Stimulated activated effector memory CD8-positive, alpha-beta T cell treated with anti-CD3 and anti-CD28 coated beads, Interleukin-12 subunit alpha, Interleukin-12 subunit beta, amount 100 ng/mL, for 72 hours (primary cell): ENCODE results near the gene MEGF11.

Experiments
- ATAC-seq: fragments of 150-1000 bp; cut with Tn5 transposase; 2 replicates; pipeline ENCODE4 v1.10.0; 2021
- DNase-seq, 2 donors: peaks; one replicate each; pipeline ENCODE4 v3.0.0; 2021 to 2022; ENCODE audit warnings: low spot score in 2 of 2
- H3K27ac Mint-ChIP-seq: one replicate; pipeline ENCODE4 v1.8.0; 2022; ENCODE audit warnings: mild to moderate bottlenecking, mixed read lengths
- H3K36me3 Mint-ChIP-seq: one replicate; pipeline ENCODE4 v1.8.0; 2022; ENCODE audit warnings: mild to moderate bottlenecking, mixed read lengths
- H3K4me1 Mint-ChIP-seq: one replicate; pipeline ENCODE4 v1.8.0; 2022; ENCODE audit warnings: mixed read lengths
- H3K4me3 Mint-ChIP-seq: one replicate; pipeline ENCODE4 v1.8.0; 2022; ENCODE audit warnings: mild to moderate bottlenecking, mixed read lengths
- H3K9me3 Mint-ChIP-seq: one replicate; pipeline ENCODE4 v1.8.0; 2022; ENCODE audit warnings: mixed read lengths

Gene MEGF11

GRCh38 chr15:65856821-65857455, 396.6 kb downstream of the MEGF11 start:
- H3K4me1 Mint-ChIP-seq = peaks cover 22% of the 10 kb centered on the region
- peak; percentile 71 to 84 for DNase-seq
- H3K4me3 Mint-ChIP-seq = no peak overlapping the region
- ATAC-seq = peak; percentile 65
- H3K36me3 Mint-ChIP-seq = no peaks in the 10 kb centered on the region
- H3K27ac Mint-ChIP-seq = no peak overlapping the region
- H3K9me3 Mint-ChIP-seq = no peaks in the 10 kb centered on the region

- ATAC-seq (no peak), DNase-seq (no peak)
- Mint-ChIP-seq H3K4me3 (no peak overlapping the region), H3K36me3 (no peaks in the 10 kb centered on the region), H3K27ac (no peak overlapping the region), H3K4me1 (peaks cover 3% of the 10 kb centered on the region), H3K9me3 (no peaks in the 10 kb centered on the region)
Measured at GRCh38 chr15:65851981-65852380, 401.6 kb downstream of the MEGF11 start.

GRCh38 chr15:65847989-65848388, 405.6 kb downstream of the MEGF11 start:
- no peak for ATAC-seq
- Mint-ChIP-seq H3K27ac (no peak overlapping the region), H3K9me3 (no peaks in the 10 kb centered on the region), H3K4me1 (no peaks in the 10 kb centered on the region), H3K36me3 (no peaks in the 10 kb centered on the region), H3K4me3 (no peak overlapping the region)
- no peak for DNase-seq

- H3K36me3 Mint-ChIP-seq = no peaks in the 10 kb centered on the region
- H3K9me3 Mint-ChIP-seq = no peaks in the 10 kb centered on the region
- DNase-seq = no peak
- H3K4me1 Mint-ChIP-seq = no peaks in the 10 kb centered on the region
- H3K27ac Mint-ChIP-seq = no peak overlapping the region
- ATAC-seq = no peak
- no peak overlapping the region for H3K4me3 Mint-ChIP-seq
Measured at GRCh38 chr15:65845826-65846519, 407.6 kb downstream of the MEGF11 start.
